ENCODE data around the gene TOM1.

The TOM1 gene

GRCh38 chr22:35325209-35325608, 25.5 kb downstream of the TOM1 start:
- no peak for DNase-seq

DNA sequence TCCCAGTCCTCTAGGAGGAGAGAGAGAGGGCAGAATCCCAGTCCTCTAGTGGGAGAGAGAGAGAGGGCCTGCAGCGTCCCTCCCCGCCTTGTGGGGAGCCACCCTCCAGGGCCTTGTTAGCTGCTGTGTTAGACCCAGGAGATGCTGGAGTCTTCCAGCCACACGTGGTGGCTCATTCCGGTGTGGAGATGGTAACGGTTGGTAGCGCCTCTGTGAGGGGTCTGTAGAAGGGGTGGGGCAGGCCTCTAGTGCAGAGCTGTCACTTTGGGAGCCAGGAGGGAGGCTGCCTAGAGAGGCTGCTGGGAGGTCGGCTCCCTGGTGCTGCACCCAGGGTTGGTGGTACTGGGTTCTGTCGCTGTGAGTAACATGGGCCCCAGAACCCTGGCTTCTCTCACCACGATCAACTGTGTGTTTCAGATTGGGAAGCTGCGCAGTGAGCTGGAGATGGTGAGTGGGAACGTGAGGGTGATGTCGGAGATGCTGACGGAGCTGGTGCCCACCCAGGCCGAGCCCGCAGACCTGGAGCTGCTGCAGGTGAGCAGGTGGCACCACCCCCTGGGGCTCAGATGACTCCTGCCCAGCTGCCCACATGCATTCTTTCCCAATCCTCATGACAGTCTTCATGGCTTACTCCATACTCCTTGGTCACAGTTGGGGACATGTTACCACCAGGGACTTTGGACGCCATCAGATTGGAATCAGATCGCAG, 27.3 kb downstream of the TOM1 start:
- no peak for DNase-seq

DNA sequence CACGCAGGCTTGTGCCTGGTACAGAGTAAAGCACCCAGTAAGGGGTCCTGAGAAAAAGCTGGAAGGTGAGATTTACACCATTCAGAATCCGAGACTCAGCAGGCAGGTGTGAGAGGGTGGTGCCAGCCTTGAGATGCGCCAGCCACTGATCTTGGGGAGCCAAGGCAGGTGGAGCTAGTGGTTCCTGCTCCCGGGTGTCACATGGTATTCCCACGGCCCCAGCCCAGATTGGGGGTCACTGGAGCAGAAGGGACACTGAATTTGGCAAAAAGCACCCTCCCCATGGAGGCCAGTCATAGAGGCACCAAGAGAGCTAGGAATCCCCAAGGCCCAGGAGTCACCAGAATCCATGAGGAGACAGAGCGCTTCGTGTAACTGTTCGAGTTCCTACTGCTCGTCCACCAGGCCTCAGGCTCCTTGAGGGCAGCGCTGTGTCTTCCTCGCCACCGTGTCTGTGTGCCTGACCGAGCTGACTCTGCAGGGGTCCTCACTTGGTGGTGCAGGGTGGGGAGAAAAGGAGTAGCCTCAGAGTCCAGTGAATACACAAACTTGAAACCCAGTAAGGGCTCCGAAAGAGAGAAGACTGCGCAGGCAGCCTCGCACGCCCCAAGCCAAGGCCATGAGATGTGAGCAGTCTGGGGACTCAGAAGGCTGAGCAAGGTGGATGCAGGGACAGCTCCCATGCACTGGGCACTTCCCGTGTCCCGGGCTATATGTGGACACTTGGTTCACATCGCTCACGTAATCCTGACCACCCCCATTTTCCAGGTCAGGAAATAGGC, 28.2 kb downstream of the TOM1 start:
- no peak for DNase-seq

- no peak for DNase-seq
These were observed 28.8 kb downstream of the TOM1 start for GRCh38 chr22:35328472-35328885.

DNA sequence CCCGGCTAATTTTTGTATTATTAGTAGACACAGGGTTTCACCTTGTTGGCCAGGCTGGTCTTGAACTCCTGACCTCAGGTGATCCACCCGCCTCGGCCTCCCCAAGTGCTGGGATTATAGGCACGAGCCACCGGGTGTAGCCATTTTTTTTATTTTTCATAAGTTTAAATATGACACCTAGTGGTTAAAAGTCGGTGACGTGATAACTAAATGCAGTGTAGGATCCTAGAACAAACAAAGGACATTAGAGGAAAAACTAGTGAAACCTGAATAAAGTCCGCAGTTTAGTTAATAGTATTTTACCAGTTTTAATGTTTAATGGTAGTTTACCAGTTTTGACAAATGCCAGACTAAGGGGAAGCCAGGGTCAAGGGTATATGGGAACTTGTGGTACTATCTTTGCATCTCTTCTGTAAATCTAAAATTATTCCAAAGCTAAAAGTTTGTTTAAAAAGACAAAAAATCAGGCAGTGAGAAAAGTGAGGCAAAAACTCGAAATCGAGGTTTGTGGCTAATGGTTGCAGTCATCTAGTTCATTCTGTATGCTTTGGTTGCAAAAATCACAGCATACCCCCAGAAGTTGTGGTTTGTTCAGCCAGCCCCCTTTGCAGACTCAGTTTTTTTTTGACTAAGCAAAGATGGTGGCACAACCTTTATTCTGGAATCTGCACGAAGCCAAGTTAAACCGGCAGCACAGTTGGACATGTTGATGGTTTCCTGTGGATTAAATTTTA, 29.6 kb downstream of the TOM1 start:
- no peak for DNase-seq

GRCh38 chr22:35330258-35330861, 30.7 kb downstream of the TOM1 start:
- DNase-seq, result no peak

DNA sequence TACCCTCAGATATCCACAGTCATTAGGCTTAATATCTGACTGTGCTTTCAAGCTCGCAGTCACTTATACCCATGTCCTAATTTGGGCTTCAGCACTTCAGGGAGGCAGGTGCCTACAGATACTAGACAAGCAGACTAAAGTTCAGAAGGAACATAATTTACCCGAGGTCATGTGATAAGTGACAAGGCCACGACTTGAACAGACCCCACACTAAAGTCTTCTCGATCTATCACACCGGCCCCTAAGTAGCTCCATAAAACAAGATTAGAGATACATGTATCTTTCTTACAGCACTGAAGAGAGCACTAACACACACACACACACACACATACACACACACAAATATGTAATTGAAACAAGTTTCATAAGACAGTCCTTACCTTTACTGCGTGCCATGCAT, 32.6 kb downstream of the TOM1 start:
- DNase-seq, result no peak

DNA sequence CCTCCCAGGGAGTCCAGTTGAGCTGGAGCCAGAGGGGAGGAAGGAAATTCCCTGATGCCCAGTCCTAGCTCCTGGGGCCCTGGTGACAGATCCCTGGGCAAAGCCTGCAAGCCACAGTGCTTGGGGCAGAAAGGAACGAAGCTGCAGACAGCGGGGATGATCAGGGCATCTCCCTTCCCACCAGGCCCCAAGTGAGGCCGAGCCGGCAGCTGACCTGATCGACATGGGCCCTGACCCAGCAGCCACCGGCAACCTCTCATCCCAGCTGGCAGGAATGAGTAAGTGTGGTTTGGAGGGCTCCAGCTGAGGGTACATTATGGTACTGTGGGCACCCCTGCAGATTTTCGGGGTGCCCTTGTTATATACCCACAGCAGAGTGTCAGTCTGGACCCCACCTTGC, 33.5 kb downstream of the TOM1 start:
- no peak for DNase-seq

- no peak for DNase-seq
These were observed 34.3 kb downstream of the TOM1 start for GRCh38 chr22:35334004-35334403.

- DNase-seq, result no peak
These were observed 35.8 kb downstream of the TOM1 start for GRCh38 chr22:35335468-35335867.

DNA sequence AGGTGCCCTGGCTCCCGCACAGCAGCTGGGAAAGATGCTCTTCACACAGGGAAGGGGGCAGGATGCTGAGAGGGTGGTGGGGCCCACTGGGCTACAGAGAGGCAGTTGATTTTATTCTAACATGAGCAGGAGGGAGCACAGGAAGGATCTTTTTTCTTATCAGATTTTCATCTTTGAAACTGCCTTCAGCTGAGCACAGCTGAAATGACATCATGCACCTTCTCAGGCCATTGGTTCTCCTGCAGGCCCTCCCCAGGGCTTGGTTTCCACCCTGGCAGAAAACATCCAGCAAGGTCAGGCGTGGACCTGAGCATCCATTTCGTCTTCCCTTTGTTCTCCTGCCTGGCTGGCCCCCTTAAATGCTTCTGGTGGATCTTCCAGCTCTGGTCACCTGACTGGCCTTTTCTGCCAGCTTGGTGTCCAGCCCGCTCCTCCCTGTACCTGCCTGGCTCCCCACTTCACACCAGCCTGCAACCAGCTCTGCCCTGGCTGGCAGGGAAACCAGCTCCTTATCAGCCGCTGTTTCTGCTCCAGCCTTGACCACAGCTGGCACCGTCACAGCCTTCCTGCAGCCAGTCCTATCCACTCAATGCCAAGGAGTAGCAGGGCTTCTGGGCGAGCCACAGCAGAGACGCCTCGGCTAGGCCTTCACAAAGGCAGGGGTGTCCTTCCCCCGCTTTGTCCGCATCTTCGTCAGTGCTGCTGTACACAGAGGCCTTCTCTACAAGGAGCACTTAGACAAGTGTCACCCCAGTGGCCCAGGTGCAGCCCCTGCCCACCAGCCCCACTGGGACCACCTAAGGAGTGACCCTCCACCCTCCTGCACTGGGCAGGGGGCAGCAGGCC, 36.5 kb downstream of the TOM1 start:
- DNase-seq, result no peak

- DNase-seq, result no peak
These were observed 38.2 kb downstream of the TOM1 start for GRCh38 chr22:35337932-35338331.

GRCh38 chr22:35341090-35341874, 41.6 kb downstream of the TOM1 start:
- DNase-seq, result no peak

GRCh38 chr22:35342390-35342789, 42.7 kb downstream of the TOM1 start:
- DNase-seq, result no peak

DNA sequence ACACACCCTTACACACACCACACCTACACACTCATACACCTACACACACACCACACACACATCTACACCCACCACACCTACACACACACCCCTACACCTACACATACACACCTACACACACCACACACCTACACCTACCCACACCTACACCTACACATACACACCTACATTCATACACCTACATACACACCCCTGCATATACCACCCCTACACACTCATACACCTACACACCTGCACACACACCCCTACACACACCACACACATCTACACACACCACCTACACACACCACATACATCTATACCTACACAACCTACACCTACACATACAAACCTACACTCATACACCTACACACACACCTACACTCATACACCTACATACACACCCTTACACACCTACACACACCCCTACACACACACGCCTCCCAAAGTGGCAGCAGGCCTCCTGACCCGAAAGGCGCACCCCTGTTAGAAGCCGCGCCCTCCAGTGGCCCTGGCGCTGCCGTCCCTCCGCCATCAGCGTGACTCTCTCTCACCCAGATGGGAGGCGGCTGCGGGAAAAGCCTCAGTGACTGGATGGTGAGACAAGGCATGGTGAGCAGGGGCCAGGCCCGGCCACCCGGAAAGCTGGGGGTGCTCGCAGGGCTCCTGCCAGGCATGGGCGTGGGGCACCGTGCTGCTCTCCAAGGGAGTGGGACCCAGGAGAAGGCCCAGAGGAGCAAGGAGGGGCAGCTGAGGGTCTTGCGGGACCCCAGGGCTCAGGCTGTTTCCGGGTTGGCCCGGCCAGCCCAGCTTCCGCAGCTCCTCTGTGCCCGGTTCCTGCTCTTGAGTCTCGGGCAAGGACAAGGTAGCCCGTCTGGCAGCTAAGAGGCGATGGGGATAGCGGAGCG, 44.2 kb downstream of the TOM1 start:
- no peak for DNase-seq

- DNase-seq, result no peak
These were observed 45.4 kb downstream of the TOM1 start for GRCh38 chr22:35344956-35345690.

- DNase-seq, result no peak
These were observed 46.3 kb downstream of the TOM1 start for GRCh38 chr22:35345808-35346505.

GRCh38 chr22:35346596-35347220, 47.0 kb downstream of the TOM1 start:
- DNase-seq, result no peak

DNA sequence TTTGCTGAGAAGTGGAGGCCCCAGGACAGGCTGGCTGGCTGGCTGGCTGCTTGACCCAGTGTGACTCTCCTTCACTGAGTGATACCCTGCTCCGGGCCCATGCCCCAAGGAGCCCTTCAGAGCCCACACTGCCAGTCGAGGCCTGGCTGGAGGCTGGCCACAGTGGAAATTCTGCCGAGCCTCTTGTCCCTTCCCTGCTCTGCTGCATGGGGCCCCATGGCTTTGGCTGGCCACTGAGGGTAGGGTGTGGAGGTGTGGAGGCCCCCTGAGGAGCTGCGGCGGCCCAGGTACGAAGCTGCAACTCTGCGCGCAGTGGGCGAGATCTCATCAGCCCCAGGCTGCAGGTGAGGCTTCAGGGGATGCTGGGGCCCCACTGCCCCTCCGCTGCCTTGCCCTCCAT, 47.8 kb downstream of the TOM1 start:
- DNase-seq, result no peak
